ENCODE measurements around the gene GRIA4. TPM values are rescaled to one million over a fixed set of nuclear protein-coding genes. Genes with fewer than 3 reads are reported as not detected.

Gene GRIA4
- total and polyA plus RNA-seq, 4 donors, result 49.0 to 206 (median 104) TPM

- Histone ChIP-seq H3K36me3 (ENCODE audit: control insufficient read depth, insufficient read depth, low read length) (no peaks in the 10 kb centered on the region), H3K27me3 (ENCODE audit: control insufficient read depth, insufficient read depth, low read length) (no peaks in the 10 kb centered on the region), H3K27ac (ENCODE audit: low read depth, low read length) (no peak overlapping the region), H3K4me3 (ENCODE audit: low read depth, low read length) (no peak overlapping the region), H3K4me1 (ENCODE audit: control insufficient read depth, insufficient read depth, low read length) (no peaks in the 10 kb centered on the region), H3K9me3 (ENCODE audit: control insufficient read depth, insufficient read depth, low read length) (no peaks in the 10 kb centered on the region)
- no peak for DNase-seq (ENCODE audit: low read depth in 4 of 6, low spot score in 6 of 6)
- no CpG with 5 or more reads among the region's 2 CpGs for WGBS (ENCODE audit: insufficient coverage)
Observed at GRCh38 chr11:105823495-105824033, 213.7 kb downstream of the GRIA4 start.

- no peak overlapping the region for H3K4me3 ChIP-seq (ENCODE audit: low read depth, low read length)
- no peaks in the 10 kb centered on the region for H3K4me1 ChIP-seq (ENCODE audit: control insufficient read depth, insufficient read depth, low read length)
- H3K36me3 ChIP-seq (ENCODE audit: control insufficient read depth, insufficient read depth, low read length), result no peaks in the 10 kb centered on the region
- no peak overlapping the region for H3K27ac ChIP-seq (ENCODE audit: low read depth, low read length)
- WGBS (ENCODE audit: insufficient coverage), result 76% methylated on average over 4 of the region's 10 CpGs
- no peaks in the 10 kb centered on the region for H3K27me3 ChIP-seq (ENCODE audit: control insufficient read depth, insufficient read depth, low read length)
- H3K9me3 ChIP-seq (ENCODE audit: control insufficient read depth, insufficient read depth, low read length), result no peaks in the 10 kb centered on the region
- peak in 1 of 6 donors; percentile 64 for DNase-seq (ENCODE audit: low read depth in 4 of 6, low spot score in 6 of 6)
Observed at GRCh38 chr11:105824457-105825013, 214.7 kb downstream of the GRIA4 start.

GRCh38 chr11:105825141-105825540 lies 215.3 kb downstream of the GRIA4 start:
- H3K27me3 ChIP-seq (ENCODE audit: control insufficient read depth, insufficient read depth, low read length), result no peaks in the 10 kb centered on the region
- DNase-seq (ENCODE audit: low read depth in 4 of 6, low spot score in 6 of 6), result no peak
- H3K36me3 ChIP-seq (ENCODE audit: control insufficient read depth, insufficient read depth, low read length), result no peaks in the 10 kb centered on the region
- H3K4me1 ChIP-seq (ENCODE audit: control insufficient read depth, insufficient read depth, low read length), result no peaks in the 10 kb centered on the region
- no peak overlapping the region for H3K4me3 ChIP-seq (ENCODE audit: low read depth, low read length)
- H3K9me3 ChIP-seq (ENCODE audit: control insufficient read depth, insufficient read depth, low read length), result no peaks in the 10 kb centered on the region
- H3K27ac ChIP-seq (ENCODE audit: low read depth, low read length), result no peak overlapping the region
- WGBS (ENCODE audit: insufficient coverage), result 94% methylated on average over 1 of the region's 1 CpG

GRCh38 chr11:105827906-105828305 lies 218.0 kb downstream of the GRIA4 start:
- H3K27me3 ChIP-seq (ENCODE audit: control insufficient read depth, insufficient read depth, low read length), result no peaks in the 10 kb centered on the region
- no peaks in the 10 kb centered on the region for H3K9me3 ChIP-seq (ENCODE audit: control insufficient read depth, insufficient read depth, low read length)
- no peak overlapping the region for H3K27ac ChIP-seq (ENCODE audit: low read depth, low read length)
- no CpG with 5 or more reads among the region's 1 CpG for WGBS (ENCODE audit: insufficient coverage)
- H3K4me3 ChIP-seq (ENCODE audit: low read depth, low read length), result no peak overlapping the region
- H3K4me1 ChIP-seq (ENCODE audit: control insufficient read depth, insufficient read depth, low read length), result no peaks in the 10 kb centered on the region
- H3K36me3 ChIP-seq (ENCODE audit: control insufficient read depth, insufficient read depth, low read length), result no peaks in the 10 kb centered on the region
- no peak for DNase-seq (ENCODE audit: low read depth in 4 of 6, low spot score in 6 of 6)

GRCh38 chr11:105829084-105829483 lies 219.2 kb downstream of the GRIA4 start:
- no CpG with 5 or more reads among the region's 1 CpG for WGBS (ENCODE audit: insufficient coverage)
- H3K4me3 ChIP-seq (ENCODE audit: low read depth, low read length), result no peak overlapping the region
- no peak for DNase-seq (ENCODE audit: low read depth in 4 of 6, low spot score in 6 of 6)

GRCh38 chr11:105834461-105834860 lies 224.6 kb downstream of the GRIA4 start:
- Histone ChIP-seq H3K36me3 (ENCODE audit: control insufficient read depth, insufficient read depth, low read length) (no peaks in the 10 kb centered on the region), H3K4me3 (ENCODE audit: low read depth, low read length) (no peak overlapping the region), H3K27ac (ENCODE audit: low read depth, low read length) (no peak overlapping the region), H3K27me3 (ENCODE audit: control insufficient read depth, insufficient read depth, low read length) (no peaks in the 10 kb centered on the region), H3K9me3 (ENCODE audit: control insufficient read depth, insufficient read depth, low read length) (no peaks in the 10 kb centered on the region), H3K4me1 (ENCODE audit: control insufficient read depth, insufficient read depth, low read length) (no peaks in the 10 kb centered on the region)
- WGBS (ENCODE audit: insufficient coverage), result no CpG with 5 or more reads among the region's 1 CpG
- DNase-seq (ENCODE audit: low read depth in 4 of 6, low spot score in 6 of 6), result peak in 2 of 6 donors; percentile 30 to 31

More at GRCh38 chr11:105829084-105829483, 219.2 kb downstream of the GRIA4 start:
- Histone ChIP-seq H3K36me3 (ENCODE audit: control insufficient read depth, insufficient read depth, low read length) (no peaks in the 10 kb centered on the region), H3K4me1 (ENCODE audit: control insufficient read depth, insufficient read depth, low read length) (no peaks in the 10 kb centered on the region), H3K27me3 (ENCODE audit: control insufficient read depth, insufficient read depth, low read length) (no peaks in the 10 kb centered on the region), H3K27ac (ENCODE audit: low read depth, low read length) (no peak overlapping the region), H3K9me3 (ENCODE audit: control insufficient read depth, insufficient read depth, low read length) (no peaks in the 10 kb centered on the region)

GRCh38 chr11:105838668-105839384 lies 229.0 kb downstream of the GRIA4 start:
- Histone ChIP-seq H3K9me3 (ENCODE audit: control insufficient read depth, insufficient read depth, low read length) (no peaks in the 10 kb centered on the region), H3K4me1 (ENCODE audit: control insufficient read depth, insufficient read depth, low read length) (no peaks in the 10 kb centered on the region), H3K4me3 (ENCODE audit: low read depth, low read length) (no peak overlapping the region), H3K27me3 (ENCODE audit: control insufficient read depth, insufficient read depth, low read length) (no peaks in the 10 kb centered on the region), H3K36me3 (ENCODE audit: control insufficient read depth, insufficient read depth, low read length) (no peaks in the 10 kb centered on the region), H3K27ac (ENCODE audit: low read depth, low read length) (no peak overlapping the region)
- DNase-seq (ENCODE audit: low read depth in 4 of 6, low spot score in 6 of 6), result no peak
- 86% methylated on average over 4 of the region's 4 CpGs for WGBS (ENCODE audit: insufficient coverage)

- no peaks in the 10 kb centered on the region for H3K9me3 ChIP-seq (ENCODE audit: control insufficient read depth, insufficient read depth, low read length)
- H3K36me3 ChIP-seq (ENCODE audit: control insufficient read depth, insufficient read depth, low read length), result no peaks in the 10 kb centered on the region
- WGBS (ENCODE audit: insufficient coverage), result no CpG with 5 or more reads among the region's 4 CpGs
- DNase-seq (ENCODE audit: low read depth in 4 of 6, low spot score in 6 of 6), result peak in 1 of 6 donors; percentile 32
- no peaks in the 10 kb centered on the region for H3K27me3 ChIP-seq (ENCODE audit: control insufficient read depth, insufficient read depth, low read length)
- H3K27ac ChIP-seq (ENCODE audit: low read depth, low read length), result no peak overlapping the region
- H3K4me3 ChIP-seq (ENCODE audit: low read depth, low read length), result no peak overlapping the region
- H3K4me1 ChIP-seq (ENCODE audit: control insufficient read depth, insufficient read depth, low read length), result no peaks in the 10 kb centered on the region
Observed at GRCh38 chr11:105840391-105840790, 230.5 kb downstream of the GRIA4 start.

- DNase-seq (ENCODE audit: low read depth in 4 of 6, low spot score in 6 of 6), result peak in 1 of 6 donors; percentile 41
- no peaks in the 10 kb centered on the region for H3K4me1 ChIP-seq (ENCODE audit: control insufficient read depth, insufficient read depth, low read length)
- H3K27ac ChIP-seq (ENCODE audit: low read depth, low read length), result no peak overlapping the region
- no peak overlapping the region for H3K4me3 ChIP-seq (ENCODE audit: low read depth, low read length)
- no peaks in the 10 kb centered on the region for H3K9me3 ChIP-seq (ENCODE audit: control insufficient read depth, insufficient read depth, low read length)
- H3K36me3 ChIP-seq (ENCODE audit: control insufficient read depth, insufficient read depth, low read length), result no peaks in the 10 kb centered on the region
- WGBS (ENCODE audit: insufficient coverage), result 92% methylated on average over 2 of the region's 3 CpGs
- no peaks in the 10 kb centered on the region for H3K27me3 ChIP-seq (ENCODE audit: control insufficient read depth, insufficient read depth, low read length)
Observed at GRCh38 chr11:105852403-105852802, 242.5 kb downstream of the GRIA4 start.

GRCh38 chr11:105854269-105854668 lies 244.4 kb downstream of the GRIA4 start:
- no peak for DNase-seq (ENCODE audit: low read depth in 4 of 6, low spot score in 6 of 6)
- Histone ChIP-seq H3K4me3 (ENCODE audit: low read depth, low read length) (no peak overlapping the region), H3K27ac (ENCODE audit: low read depth, low read length) (no peak overlapping the region), H3K27me3 (ENCODE audit: control insufficient read depth, insufficient read depth, low read length) (no peaks in the 10 kb centered on the region), H3K36me3 (ENCODE audit: control insufficient read depth, insufficient read depth, low read length) (no peaks in the 10 kb centered on the region), H3K9me3 (ENCODE audit: control insufficient read depth, insufficient read depth, low read length) (no peaks in the 10 kb centered on the region), H3K4me1 (ENCODE audit: control insufficient read depth, insufficient read depth, low read length) (no peaks in the 10 kb centered on the region)
- 84% methylated on average over 4 of the region's 4 CpGs for WGBS (ENCODE audit: insufficient coverage)

All from spinal cord (tissue), 10 donors.